Adipose tissue (tissue), 3 donors: Measurements from ENCODE around the gene CDC6. TPM values are rescaled to one million over a fixed set of nuclear protein-coding genes. Genes with fewer than 3 reads are reported as not detected.

Experiments
- H3K27ac ChIP-seq: one replicate; pipeline ENCODE4 v1.5.1; 2013; ENCODE audit warnings: low read depth, low read length
- WGBS, 3 donors: extraction: QIAGEN DNeasy Blood & Tissue Kit; methylation state at CpG; one replicate each; pipeline ENCODE4 v1.1.7; 2013; 5-methylcytosine and 5-hydroxymethylcytosine counted together
- polyA plus RNA-seq, 3 donors: library from polyadenylated mRNA; stranded (reverse); fragments of 200-250 nt; gene quantifications; one replicate each; pipeline ENCODE4 v1.2.3, GENCODE V29; 2013
- donor health status: healthy with polysubstance abuse.
- donor health status: Bipolar disorder and iron deficiency.
- donor health status: healthy.

The CDC6 gene
- polyA plus RNA-seq, 3 donors, result 1.1 to 3.1 (median 1.4) TPM

DNA sequence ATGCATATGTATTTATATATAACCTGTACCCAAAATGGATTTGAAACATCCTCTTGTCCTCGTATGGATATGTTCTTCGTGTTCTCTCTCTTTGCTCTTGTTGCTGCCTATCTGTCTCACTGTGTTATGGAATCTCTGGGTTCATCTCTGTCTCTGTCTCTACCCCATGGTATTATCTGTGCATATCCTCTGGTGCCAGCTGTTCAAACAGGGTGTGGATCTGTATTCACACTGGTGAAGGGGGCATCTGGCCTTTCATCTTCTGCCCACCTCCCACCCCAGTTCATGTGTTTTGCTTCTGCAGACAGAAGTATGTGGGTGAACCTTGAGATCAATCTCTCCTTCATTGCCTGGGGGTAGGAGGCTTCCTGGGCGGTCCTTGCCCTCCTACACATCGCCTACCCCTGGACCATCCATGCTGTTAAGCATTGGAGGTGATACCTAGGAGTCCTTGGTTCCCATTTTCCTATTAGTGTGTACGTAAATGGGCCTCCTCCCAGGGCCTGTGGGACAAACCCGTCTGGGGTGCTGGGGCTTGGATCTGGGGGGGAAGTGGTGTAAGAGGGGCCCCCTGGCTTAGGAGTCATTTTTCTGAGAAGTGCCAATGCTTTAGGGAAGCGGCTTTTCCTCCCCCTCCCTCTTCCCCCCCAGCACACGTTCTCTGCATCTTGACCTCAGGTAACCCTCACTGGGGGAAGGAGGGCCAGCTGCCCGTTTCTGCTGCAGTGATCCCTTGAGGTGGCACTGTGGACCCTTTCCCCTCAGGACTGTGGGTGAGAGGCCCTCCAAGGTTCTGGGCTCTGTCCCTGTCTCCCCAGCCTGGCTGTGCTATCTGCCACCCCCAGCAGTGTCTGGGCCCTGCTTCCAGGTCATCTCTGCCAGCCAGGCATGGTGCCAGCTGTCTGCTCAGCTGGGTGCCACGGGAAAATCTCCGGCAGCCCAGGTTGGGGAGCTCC, 42.4 kb downstream of the CDC6 start:
- WGBS, 3 donors, result 23 to 33% (median 26%) methylated on average over 10 to 11 of the region's 11 CpGs

DNA sequence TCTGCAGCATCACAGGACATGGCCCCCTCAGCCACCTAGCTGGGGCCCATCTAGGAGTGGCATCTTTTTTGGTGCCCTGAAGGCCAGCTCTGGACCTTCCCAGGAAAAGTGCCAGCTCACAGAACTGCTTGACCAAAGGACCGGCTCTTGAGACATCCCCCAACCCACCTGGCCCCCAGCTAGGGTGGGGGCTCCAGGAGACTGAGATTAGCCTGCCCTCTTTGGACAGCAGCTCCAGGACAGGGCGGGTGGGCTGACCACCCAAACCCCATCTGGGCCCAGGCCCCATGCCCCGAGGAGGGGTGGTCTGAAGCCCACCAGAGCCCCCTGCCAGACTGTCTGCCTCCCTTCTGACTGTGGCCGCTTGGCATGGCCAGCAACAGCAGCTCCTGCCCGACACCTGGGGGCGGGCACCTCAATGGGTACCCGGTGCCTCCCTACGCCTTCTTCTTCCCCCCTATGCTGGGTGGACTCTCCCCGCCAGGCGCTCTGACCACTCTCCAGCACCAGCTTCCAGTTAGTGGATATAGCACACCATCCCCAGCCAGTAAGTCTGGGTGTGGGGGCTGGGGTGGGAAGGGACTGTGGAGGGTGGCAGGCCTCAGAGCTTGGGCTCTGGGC, 43.3 kb downstream of the CDC6 start:
- peak overlapping the region; percentile 46 for H3K27ac ChIP-seq
- WGBS, 3 donors, result 86 to 92% (median 86%) methylated on average over 10 of the region's 10 CpGs

More for the DNA sequence above, 42.4 kb downstream of the CDC6 start:
- H3K27ac ChIP-seq, result peak overlapping the region; percentile 51

DNA sequence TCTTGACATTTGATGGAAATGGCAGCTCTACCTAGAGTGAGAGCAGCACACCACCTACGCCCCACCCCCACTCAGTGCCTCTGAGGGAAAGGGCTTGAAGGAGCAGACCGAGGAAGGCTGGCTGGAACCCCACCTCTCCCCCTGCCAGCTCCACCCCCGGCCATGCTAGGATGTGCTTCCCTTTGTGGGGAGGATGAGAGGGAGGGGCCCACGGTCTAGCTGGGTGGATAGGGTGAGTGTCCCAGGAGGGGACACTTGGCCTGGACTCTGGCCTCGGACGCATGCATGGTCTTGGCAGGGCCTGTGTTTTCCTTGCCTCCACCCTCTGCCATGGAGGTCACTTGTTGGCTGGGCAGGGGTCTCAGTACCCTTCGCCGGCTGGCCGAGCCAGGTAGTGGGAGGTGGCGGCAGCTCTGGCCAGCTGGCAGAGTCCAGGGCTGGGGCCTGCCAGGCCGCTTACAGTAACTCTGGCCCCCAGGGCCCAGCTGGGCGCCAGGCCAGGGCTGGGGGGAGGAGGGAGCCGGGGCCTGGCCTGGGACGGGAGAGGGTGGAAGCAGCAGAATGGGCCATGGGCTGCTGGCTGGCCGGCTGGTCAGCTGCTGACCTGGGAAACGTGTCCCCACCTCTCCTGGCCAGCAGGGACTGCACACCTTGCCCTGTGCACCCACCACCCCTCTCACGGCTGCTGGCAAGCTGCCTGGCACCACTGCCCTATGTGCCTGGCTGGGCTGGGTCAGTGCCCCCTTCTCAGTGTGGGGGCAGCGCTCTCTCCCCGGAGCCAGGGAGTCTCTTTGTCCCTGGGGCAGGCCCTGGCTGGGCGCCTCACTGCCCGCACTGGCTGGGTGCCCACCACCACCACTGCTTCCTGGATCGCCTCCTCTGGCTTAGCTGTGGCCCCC, 44.3 kb downstream of the CDC6 start:
- peak overlapping the region; percentile 46 for H3K27ac ChIP-seq

DNA sequence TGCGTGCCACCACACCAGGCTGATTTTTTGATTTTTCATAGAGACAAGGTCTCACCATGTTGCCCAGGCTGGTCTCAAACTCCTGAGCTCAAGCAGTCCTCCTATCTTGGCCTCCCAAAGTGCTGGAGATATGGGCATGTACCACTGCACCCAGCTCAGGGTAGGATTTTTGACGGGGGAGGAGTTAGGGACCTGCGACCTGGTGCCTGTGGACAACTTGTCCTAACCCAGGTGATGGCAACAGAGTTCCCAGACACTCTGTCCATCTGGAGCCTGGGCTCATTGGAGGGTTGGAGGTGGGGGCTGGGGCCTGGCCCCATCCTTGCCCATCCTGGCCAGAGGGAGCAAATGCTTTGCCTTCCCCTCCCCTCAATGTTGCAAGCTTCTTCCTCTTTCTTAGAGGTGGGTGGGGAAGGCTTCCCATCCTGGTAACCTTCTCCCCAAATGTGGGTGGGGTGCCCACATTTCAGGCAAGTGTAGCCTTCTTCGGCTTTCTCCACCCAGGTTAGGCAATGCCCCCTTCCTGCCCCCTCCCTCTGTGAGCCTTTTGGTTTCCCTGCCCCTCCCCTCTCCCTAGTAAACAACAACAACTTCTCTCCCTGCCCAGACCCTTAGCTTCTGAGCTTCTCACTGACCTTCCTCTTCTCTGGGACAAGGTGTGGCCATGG, 46.2 kb downstream of the CDC6 start:
- WGBS, 3 donors, result 65 to 78% (median 70%) methylated on average over 4 of the region's 4 CpGs

More for the DNA sequence above, 44.3 kb downstream of the CDC6 start:
- WGBS, 3 donors, result 10 to 23% (median 18%) methylated on average over 19 to 22 of the region's 22 CpGs

DNA sequence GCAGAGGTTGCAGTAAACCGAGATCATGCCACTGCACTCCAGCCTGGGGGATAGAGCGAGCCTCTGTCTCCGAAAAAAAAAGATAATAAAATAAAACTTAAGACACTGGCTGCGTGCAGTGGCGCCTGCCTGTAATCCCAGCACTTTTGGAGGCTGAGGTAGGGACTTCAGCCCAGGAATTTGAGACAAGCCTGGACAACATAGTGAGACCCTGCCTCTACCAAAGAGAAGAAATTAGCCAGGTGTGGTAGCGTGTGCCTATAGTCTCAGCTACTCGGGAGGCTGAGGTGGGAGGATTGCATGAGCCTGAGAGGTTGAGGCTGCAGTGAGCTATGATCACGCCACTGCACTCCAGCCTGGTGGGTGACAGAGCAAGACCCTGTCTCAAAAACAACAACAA, 47.9 kb downstream of the CDC6 start:
- 74 to 92% (median 84%) methylated on average over 8 of the region's 8 CpGs for WGBS, 3 donors
- no peak overlapping the region for H3K27ac ChIP-seq

More for the DNA sequence above, 46.2 kb downstream of the CDC6 start:
- no peak overlapping the region for H3K27ac ChIP-seq

DNA sequence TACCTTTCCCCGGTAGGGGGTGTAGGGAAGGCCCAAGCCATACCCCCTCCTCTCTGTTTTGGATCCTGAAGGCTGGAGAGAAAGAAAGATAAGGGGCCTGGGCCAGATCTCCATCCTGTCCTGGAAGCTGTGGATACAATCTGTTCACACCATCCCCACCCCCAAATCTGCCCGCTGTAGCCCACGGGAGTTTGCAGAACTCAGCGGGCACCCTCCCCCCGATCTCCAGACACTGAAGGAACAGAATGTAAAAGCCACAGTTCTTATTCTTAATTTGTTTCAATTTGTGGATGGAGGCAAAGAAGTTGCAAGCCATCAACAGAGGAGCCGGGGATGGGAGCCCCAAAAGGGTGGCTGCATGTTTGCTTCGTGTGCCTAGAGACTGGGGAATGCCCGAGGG, 49.7 kb downstream of the CDC6 start:
- no peak overlapping the region for H3K27ac ChIP-seq
- 70 to 81% (median 72%) methylated on average over 8 of the region's 8 CpGs for WGBS, 3 donors

DNA sequence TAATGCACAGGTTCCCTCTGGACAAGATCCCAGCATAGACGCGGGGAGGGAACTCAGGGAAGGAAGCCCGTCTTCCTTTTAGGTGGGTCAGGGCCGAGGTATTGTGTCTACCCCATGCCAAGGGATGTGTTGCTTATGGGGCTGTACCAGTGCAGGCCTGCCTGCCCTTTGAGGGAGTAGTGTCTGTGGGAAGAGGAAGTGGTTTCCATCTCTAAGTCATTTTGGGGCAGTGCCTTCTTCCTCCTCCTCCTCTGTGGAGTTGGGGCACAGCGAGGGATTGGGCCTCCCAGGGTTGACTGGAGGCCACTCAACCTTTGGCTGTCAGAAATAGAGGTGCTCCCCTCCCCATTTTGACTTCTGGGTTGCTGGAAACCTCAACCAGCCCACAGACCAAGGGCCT, 50.4 kb downstream of the CDC6 start:
- 62 to 91% (median 71%) methylated on average over 5 of the region's 5 CpGs for WGBS, 3 donors

DNA sequence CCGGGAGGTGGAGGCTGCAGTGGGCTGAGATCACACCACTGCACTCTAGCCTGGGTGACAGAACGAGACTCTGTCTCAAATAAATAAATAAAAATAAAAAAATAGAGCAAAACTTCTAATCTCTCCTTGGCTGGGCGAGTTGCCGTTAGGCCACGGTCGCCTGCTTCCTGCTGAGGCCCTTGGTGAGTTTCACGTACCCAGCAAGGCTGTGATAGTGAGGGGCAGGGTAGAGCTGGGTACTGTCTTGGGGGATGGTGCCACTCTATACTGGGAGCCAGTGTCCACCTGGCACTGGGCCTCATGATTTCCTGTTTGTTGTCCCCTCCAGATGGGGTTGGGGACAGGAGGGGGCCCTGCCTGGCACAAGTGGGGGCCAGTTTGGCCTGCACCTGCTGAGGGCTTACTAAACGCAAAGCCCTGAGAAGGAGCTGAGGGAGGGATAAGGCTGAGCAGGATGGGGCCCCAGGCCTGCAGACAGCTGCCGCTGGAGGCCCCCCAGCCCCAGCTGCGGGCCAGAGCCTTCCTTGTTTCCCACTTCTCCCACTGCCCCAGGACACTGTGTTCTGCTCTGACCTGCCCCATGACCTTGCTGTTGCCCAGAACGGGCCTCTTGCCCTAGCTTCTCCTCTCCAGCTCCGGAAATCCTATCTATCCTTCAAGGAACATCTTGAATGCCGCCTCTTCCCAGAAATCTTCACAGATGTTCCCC, 51.4 kb downstream of the CDC6 start:
- no peak overlapping the region for H3K27ac ChIP-seq
- WGBS, 3 donors, result 49 to 70% (median 52%) methylated on average over 13 of the region's 13 CpGs

More for the DNA sequence above, 50.4 kb downstream of the CDC6 start:
- H3K27ac ChIP-seq, result no peak overlapping the region

DNA sequence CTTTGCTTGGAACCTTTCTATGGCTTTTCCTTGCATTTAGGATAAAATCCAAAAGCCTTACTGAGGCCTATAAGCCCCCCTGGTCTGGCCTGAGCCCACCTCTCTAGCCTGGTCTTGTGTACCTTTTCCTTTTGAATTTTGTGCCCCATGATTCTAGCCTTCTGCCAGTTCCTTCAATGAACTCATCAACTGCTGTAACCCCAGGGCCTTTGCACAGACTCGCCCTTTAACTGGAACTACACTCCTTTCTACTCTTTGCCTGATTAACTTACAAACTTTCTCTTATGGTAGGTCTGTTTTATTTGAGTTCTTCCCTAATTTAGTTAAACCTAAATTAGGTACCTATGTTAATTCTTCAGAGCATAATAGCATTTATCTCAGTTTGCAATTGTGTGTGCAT, 52.6 kb downstream of the CDC6 start:
- H3K27ac ChIP-seq, result peak overlapping the region; percentile 74
- WGBS, 3 donors, result 94 to 100% (median 97%) methylated on average over 1 of the region's 1 CpG

DNA sequence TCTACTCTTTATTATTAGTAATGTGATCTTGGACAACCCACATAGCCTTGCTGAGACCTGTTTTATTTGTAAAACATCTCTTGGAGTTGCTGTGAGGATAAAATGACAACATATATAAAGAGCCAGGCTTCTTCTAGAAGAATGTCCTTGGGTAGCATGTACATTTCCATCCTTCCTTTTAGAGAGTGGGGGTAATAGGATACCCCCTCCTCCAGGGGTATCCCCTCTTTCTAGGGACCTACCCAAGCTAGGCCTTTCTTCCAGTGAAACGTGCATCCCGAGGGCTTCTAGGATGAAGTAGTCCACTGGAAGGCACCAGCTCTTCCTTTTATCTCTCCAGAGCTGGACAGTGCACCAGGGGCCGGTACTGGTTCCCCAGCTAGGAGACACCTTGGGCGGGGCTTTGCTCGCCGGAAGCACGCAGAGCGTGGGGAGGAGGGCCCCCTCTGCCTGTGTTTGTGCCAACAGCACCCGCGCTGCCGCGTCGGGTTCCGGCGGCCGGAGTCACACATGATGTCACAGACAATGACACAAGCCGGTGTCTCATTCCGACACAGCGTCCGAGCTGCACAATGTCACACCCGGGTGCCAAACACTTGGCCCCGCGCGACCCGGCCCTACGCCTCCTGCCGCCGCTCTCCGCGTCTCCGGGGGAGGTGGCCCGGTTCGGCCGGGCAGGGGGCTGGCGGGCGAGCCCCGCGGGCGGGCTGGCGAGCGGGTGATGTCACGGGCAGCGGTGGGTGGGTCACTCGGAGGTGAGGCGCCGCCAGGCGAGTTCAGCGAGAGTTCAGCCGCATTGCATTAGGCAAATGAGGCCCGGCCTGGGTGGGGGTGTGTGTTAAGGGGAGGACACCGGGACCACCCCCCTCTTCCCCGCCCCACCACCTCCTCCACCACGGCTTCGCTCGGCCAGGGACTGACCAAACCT, 53.5 kb downstream of the CDC6 start:
- WGBS, 3 donors, result 0 to 2% (median 0%) methylated on average over 50 to 55 of the region's 55 CpGs
- peak overlapping the region; percentile 83 for H3K27ac ChIP-seq

DNA sequence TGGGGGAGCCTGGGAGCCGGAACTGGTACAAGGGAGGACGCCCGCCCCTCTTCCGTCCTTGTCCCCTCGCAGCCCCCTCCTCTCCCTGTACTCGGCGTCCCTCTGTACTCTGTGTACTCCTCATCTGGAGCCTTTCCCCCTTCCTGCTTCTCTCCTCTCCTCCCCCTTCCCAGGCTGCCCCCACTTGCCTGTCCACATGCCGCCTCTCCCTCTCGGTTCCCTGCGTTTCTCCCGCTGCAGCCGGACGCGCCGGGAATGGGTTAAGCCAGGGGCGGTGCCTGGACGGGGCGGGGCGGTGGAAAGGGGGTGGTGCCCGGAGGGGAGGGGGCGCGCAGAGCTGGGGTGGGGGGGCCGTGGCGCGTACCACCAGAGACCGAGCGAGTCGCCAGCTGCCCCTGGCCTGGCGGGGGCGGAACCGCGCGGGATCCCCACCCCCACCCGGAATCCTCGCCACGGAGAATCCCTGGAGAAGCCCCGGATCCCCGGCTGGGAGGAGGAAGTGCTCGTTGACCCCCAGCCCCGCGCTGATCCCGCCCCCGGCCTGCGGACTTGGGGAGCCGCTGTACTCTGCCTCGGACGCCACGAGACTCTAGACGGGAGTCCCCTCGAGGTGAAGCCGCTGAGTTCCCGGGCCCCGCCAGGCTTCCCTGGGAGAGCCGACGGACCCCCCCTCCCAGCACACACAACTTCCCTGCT, 54.3 kb downstream of the CDC6 start:
- WGBS, 3 donors, result 0 to 2% (median 2%) methylated on average over 36 to 55 of the region's 55 CpGs
- peak overlapping the region; percentile 83 for H3K27ac ChIP-seq

DNA sequence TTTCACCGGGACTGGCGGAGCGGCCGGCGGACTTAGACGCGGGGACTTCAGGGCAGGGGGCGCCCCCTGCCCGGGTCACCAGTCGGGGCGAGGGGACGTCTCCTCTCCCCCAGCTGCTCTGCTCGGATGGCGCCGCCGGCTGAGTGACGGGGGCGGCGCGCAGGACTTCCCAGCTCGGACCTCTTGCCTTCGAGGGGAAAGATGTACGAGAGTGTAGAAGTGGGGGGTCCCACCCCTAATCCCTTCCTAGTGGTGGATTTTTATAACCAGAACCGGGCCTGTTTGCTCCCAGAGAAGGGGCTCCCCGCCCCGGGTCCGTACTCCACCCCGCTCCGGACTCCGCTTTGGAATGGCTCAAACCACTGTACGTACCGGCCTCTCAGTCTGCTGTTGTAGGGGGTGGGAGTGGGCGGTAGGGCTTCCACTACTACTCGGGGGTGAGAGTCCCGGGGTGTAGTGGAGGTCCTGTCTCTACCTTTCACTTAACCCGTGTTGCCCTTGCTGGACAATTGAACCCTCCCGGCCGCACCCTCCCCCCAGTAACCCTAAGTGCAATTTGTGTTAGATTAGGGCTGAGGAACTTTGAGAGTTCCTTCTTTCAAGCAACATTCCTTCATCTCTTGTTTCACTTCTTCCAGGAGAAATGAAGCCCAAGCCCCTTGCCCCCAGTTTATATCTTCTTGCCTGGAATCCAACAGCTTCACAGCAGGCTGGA, 55.0 kb downstream of the CDC6 start:
- 3 to 5% (median 4%) methylated on average over 37 to 38 of the region's 38 CpGs for WGBS, 3 donors
- H3K27ac ChIP-seq, result peak overlapping the region; percentile 83

DNA sequence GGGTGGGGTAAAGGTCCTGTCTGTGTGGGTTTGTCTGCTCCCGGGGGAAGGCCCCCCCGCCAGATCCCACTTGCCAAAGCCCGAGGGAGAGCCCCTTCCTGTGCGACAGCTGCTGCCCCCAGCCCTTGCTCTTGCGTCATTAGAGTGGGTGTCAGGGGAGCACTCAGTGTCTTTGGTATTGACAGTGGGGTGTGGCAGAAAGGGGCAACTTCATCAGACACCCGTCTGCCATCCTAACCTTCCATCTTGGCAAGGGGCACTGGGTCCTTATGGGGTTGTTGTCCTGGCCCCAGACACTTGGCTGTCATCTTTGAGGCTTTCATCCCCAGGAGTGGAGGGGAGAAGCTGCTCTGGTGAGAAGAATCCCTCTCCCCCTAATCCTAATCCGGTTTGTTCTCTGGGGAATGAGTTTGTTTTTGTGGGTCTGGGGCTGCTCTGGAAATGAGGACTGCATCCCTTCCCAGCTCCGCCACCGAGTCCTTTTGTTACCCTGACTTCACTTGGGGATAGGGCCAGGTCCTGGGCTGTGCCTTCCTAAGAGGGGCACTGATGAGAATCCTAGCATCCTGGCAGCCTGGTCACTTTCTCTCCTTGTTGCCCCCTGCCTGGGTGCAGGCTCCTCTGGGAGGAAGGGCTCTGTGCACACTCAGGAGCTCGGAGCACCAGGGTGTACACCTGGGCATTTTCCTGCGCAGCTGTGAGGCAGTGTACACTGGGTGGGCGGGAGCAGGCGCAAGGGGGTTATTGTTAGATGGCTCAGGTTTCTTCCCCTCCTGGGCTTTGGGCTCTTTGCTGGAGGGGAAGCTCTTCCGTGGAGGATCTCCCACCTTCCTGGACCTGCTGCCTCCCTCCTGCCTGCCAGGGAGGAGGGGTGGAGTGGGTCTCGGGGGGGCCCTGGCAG, 55.8 kb downstream of the CDC6 start:
- peak overlapping the region; percentile 83 for H3K27ac ChIP-seq
- WGBS, 3 donors, result 20 to 39% (median 22%) methylated on average over 15 of the region's 15 CpGs

DNA sequence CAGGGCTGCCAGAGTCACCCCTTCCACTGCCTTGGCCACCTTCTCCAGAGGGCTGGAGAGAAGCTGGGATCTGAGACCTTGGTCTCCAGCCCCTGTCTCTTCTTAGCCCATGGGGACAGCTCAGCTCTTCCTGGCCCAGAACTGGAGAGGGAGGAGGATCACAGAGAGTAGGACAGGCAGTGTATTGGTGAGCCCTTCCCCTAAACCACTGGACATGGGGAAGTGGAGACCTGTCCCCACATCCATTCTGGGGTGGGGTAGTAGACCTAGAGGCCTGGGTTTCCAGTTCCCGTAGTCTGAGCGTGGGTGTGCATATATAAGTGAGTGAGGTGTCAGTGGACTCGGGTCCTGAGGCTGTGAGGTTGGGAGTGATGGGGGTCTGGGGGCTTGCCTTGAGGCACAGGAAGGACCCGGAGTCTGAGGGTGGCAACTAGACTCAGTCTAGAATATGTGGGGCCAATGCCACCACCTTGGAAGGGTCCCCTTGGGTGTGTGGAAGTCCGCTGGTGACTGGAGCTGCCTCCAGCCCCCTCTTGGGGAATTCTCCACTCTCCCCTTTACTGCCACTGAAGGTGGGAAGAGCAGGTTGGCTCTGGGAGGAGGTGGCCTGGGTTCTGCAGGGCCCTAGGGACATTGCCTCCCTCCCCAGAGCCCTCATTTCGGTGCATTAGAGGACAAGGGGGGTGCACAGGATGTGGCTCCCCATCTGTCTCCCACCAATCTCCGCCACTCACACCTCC, 56.9 kb downstream of the CDC6 start:
- WGBS, 3 donors, result 14 to 56% (median 20%) methylated on average over 7 of the region's 7 CpGs
- peak overlapping the region; percentile 65 for H3K27ac ChIP-seq
